Stimulated activated CD8-positive, alpha-beta memory T cell treated with anti-CD3 and anti-CD28 coated beads, Interleukin-4, amount 100 ng/mL, for 1 hour (primary cell): ENCODE results near the gene PPP4R4.

Source experiments
- DNase-seq, 2 donors: peaks; one replicate each; pipeline ENCODE4 v3.0.0-alpha.2; 2020; ENCODE audit warnings: low read depth in 2 of 2, low spot score in 1 of 2

The PPP4R4 gene

GRCh38 chr14:94173885-94174603 lies at the start of gene PPP4R4:
TSS of gene PPP4R4 (plus strand) at chr14:94174322. CDS start at chr14:94174466, 144 bp downstream.
- peak; percentile 62 to 72 for DNase-seq

GRCh38 chr14:94124582-94125377 lies 49.3 kb upstream of the PPP4R4 start:
- DNase-seq: no peak

GRCh38 chr14:94125659-94126418 lies 48.3 kb upstream of the PPP4R4 start:
- DNase-seq: no peak

GRCh38 chr14:94126419-94126677 lies 47.8 kb upstream of the PPP4R4 start:
- DNase-seq: no peak

- DNase-seq: no peak
Measured at GRCh38 chr14:94126800-94127199, 47.3 kb upstream of the PPP4R4 start.

- DNase-seq: no peak
Measured at GRCh38 chr14:94127330-94127729, 46.8 kb upstream of the PPP4R4 start.

- no peak for DNase-seq
Measured at GRCh38 chr14:94128216-94128839, 45.8 kb upstream of the PPP4R4 start.

GRCh38 chr14:94129111-94129757 lies 44.9 kb upstream of the PPP4R4 start, which contains the start of gene IFI27L2:
TSS of gene IFI27L2 (minus strand) at chr14:94129604. CDS start at chr14:94129564, 40 bp downstream.
- DNase-seq: peak in 1 of 2 donors; percentile 36

- no peak for DNase-seq
Measured at GRCh38 chr14:94129758-94130414, 44.2 kb upstream of the PPP4R4 start.

- peak in 1 of 2 donors; percentile 20 for DNase-seq
Measured at GRCh38 chr14:94132285-94132887, 41.7 kb upstream of the PPP4R4 start.

- DNase-seq: no peak
Measured at GRCh38 chr14:94135476-94135875, 38.6 kb upstream of the PPP4R4 start.

GRCh38 chr14:94136575-94137331 lies 37.4 kb upstream of the PPP4R4 start:
- peak; percentile 73 to 77 for DNase-seq

GRCh38 chr14:94138251-94138650 lies 35.9 kb upstream of the PPP4R4 start:
- DNase-seq: no peak

- DNase-seq: no peak
Measured at GRCh38 chr14:94139006-94139405, 35.1 kb upstream of the PPP4R4 start.

- DNase-seq: no peak
Measured at GRCh38 chr14:94139421-94139820, 34.7 kb upstream of the PPP4R4 start.

- no peak for DNase-seq
Measured at GRCh38 chr14:94142247-94142646, 31.9 kb upstream of the PPP4R4 start.

- DNase-seq: no peak
Measured at GRCh38 chr14:94142836-94143235, 31.3 kb upstream of the PPP4R4 start.

- DNase-seq: no peak
Measured at GRCh38 chr14:94143239-94143638, 30.9 kb upstream of the PPP4R4 start.

GRCh38 chr14:94143711-94144110 lies 30.4 kb upstream of the PPP4R4 start:
- DNase-seq: no peak
